Nephron progenitor cell (in vitro differentiated cells): ENCODE measurements around the gene PPP1R1B.
A peak's percentile ranks its signal among the peaks of the same experiment; 100 is the strongest.

Experiments used
- DNase-seq: peaks from one replicate; pipeline ENCODE4 v3.0.0; 2021
- H3K27ac Mint-ChIP-seq: 2 replicates; pipeline ENCODE4 v1.8.0; 2021; ENCODE audit warnings: mild to moderate bottlenecking, moderate library complexity, mixed read lengths
- H3K27me3 Mint-ChIP-seq: 2 replicates; pipeline ENCODE4 v1.8.0; 2021; ENCODE audit warnings: mild to moderate bottlenecking, low read depth, mixed read lengths; ENCODE audit not compliant: poor library complexity
- H3K36me3 Mint-ChIP-seq: 2 replicates; pipeline ENCODE4 v1.8.0; 2021; ENCODE audit warnings: low read depth, mixed read lengths
- H3K4me1 Mint-ChIP-seq: 2 replicates; pipeline ENCODE4 v1.8.0; 2021; ENCODE audit warnings: mixed read lengths
- H3K4me3 Mint-ChIP-seq: 2 replicates; pipeline ENCODE4 v1.8.0; 2021; ENCODE audit warnings: mild to moderate bottlenecking, moderate library complexity, mixed read lengths
- H3K9me3 Mint-ChIP-seq: 2 replicates; pipeline ENCODE4 v1.8.0; 2021; ENCODE audit warnings: mild to moderate bottlenecking, moderate library complexity, mixed read lengths
- CTCF ChIP-seq: fragments of 200-600 bp; sonication (generic); IDR thresholded peaks from 2 replicates; pipeline ENCODE4 v1.5.0; 2021; ENCODE audit warnings: antibody characterized with exemption

PPP1R1B gene

GRCh38 chr17:39626171-39627046 is at the start of gene PPP1R1B:
PPP1R1B (plus strand) TSS chr17:39626952; CDS start chr17:39627393, 441 bp downstream.
- peaks cover 28% of the 10 kb centered on the region for H3K4me1 Mint-ChIP-seq
- no peak for DNase-seq
- H3K36me3 Mint-ChIP-seq = no peaks in the 10 kb centered on the region
- no peak within 1 kb of the TSS for H3K27ac Mint-ChIP-seq
- no peaks in the 10 kb centered on the region for H3K9me3 Mint-ChIP-seq
- peak within 1 kb of the TSS; percentile 78 for H3K4me3 Mint-ChIP-seq
- TF ChIP-seq CTCF = no peak
- peaks cover 91% of the 10 kb centered on the region for H3K27me3 Mint-ChIP-seq

GRCh38 chr17:39578272-39578671 is 48.5 kb upstream of the PPP1R1B start:
- Mint-ChIP-seq H3K4me1 (peaks cover 18% of the 10 kb centered on the region), H3K27me3 (peaks cover 88% of the 10 kb centered on the region), H3K9me3 (no peaks in the 10 kb centered on the region), H3K27ac (no peak overlapping the region), H3K36me3 (no peaks in the 10 kb centered on the region), H3K4me3 (no peak overlapping the region)
- TF ChIP-seq CTCF = no peak
- DNase-seq = no peak

GRCh38 chr17:39579318-39580081 is 47.3 kb upstream of the PPP1R1B start:
- peak; percentile 28 for DNase-seq
- H3K4me3 Mint-ChIP-seq = peak overlapping the region; percentile 47
- H3K27ac Mint-ChIP-seq = no peak overlapping the region
- TF ChIP-seq CTCF = no peak
- H3K9me3 Mint-ChIP-seq = no peaks in the 10 kb centered on the region
- peaks cover 93% of the 10 kb centered on the region for H3K27me3 Mint-ChIP-seq
- H3K4me1 Mint-ChIP-seq = peaks cover 12% of the 10 kb centered on the region
- no peaks in the 10 kb centered on the region for H3K36me3 Mint-ChIP-seq

- no peak overlapping the region for H3K4me3 Mint-ChIP-seq
- H3K36me3 Mint-ChIP-seq = no peaks in the 10 kb centered on the region
- peaks cover 92% of the 10 kb centered on the region for H3K27me3 Mint-ChIP-seq
- TF ChIP-seq CTCF = no peak
- H3K9me3 Mint-ChIP-seq = no peaks in the 10 kb centered on the region
- no peak for DNase-seq
- peaks cover 12% of the 10 kb centered on the region for H3K4me1 Mint-ChIP-seq
- no peak overlapping the region for H3K27ac Mint-ChIP-seq
Measured at GRCh38 chr17:39580082-39580468, 46.7 kb upstream of the PPP1R1B start.

- Mint-ChIP-seq H3K36me3 (no peaks in the 10 kb centered on the region), H3K4me1 (peaks cover 12% of the 10 kb centered on the region), H3K27me3 (peaks cover 82% of the 10 kb centered on the region), H3K9me3 (no peaks in the 10 kb centered on the region), H3K4me3 (no peak overlapping the region), H3K27ac (no peak overlapping the region)
- no peak for DNase-seq
- no peak for TF ChIP-seq CTCF
Measured at GRCh38 chr17:39581071-39581758, 45.5 kb upstream of the PPP1R1B start.
